Endothelial cell of umbilical vein (primary cell): ENCODE data around the gene GULP1. TPM values are rescaled to one million over a fixed set of nuclear protein-coding genes. Genes with fewer than 3 reads are reported as not detected.

Experiments
- BruUV-seq: library from RNA; stranded (reverse); fragments of 400-500 nt; replicated peaks from 2 replicates; lab custom pipeline; 2021; lab: Mats Ljungman, UMichigan
- CTCF ChIA-PET: fragments of 300-600, 350-600 bp; sonication (Branson Sonifier 250); formaldehyde crosslinking; loops from one replicate; lab custom pipeline; 2021; ENCODE audit warnings: antibody characterized with exemption, inconsistent platforms; lab: Charles Lee
- POLR2A ChIA-PET: fragments of 300-600, 350-600 bp; sonication (Branson Sonifier 250); formaldehyde crosslinking; loops from one replicate; lab custom pipeline; 2021; ENCODE audit warnings: antibody characterized with exemption, inconsistent platforms; lab: Charles Lee
- DNase-seq: peaks from one replicate; pipeline ENCODE4 v3.0.0-alpha.2; 2011; ENCODE audit warnings: low read depth, low spot score
- FAIRE-seq: peaks from 2 replicates; lab custom pipeline; 2011; peaks lifted over from hg19 to GRCh38; lab: Jason Lieb, UNC
- H2AFZ ChIP-seq: 2 replicates; pipeline ENCODE4 v1.6.0; 2012; ENCODE audit warnings: low read depth, low read length, control low read depth, inconsistent platforms
- H3K27ac ChIP-seq: 2 replicates; pipeline ENCODE4 v1.5.1; 2011; ENCODE audit warnings: low read depth, mild to moderate bottlenecking, control low read depth, low read length, moderate library complexity; ENCODE audit not compliant: insufficient read depth
- H3K27me3 ChIP-seq, 2 experiments: 2 replicates each; pipeline versions ENCODE4 v1.6.0 to v1.6.1; 2011; ENCODE audit warnings: low read length in 2 of 2, mixed read lengths in 1 of 2; ENCODE audit not compliant: control insufficient read depth in 2 of 2, insufficient read depth in 2 of 2
- H3K36me3 ChIP-seq, 2 experiments: 2 replicates in 1 of 2; 3 replicates in 1 of 2; pipeline ENCODE4 v1.5.1; 2011; ENCODE audit warnings: low read length in 2 of 2, mild to moderate bottlenecking in 1 of 2, moderate library complexity in 1 of 2; ENCODE audit not compliant: control insufficient read depth in 2 of 2, insufficient read depth in 2 of 2; ENCODE audit errors: extremely low read depth in 1 of 2
- H3K4me1 ChIP-seq: 3 replicates; pipeline ENCODE4 v1.5.1; 2011; ENCODE audit warnings: mild to moderate bottlenecking, low read length; ENCODE audit not compliant: control insufficient read depth, insufficient read depth; ENCODE audit errors: extremely low read depth
- H3K4me2 ChIP-seq: 2 replicates; pipeline ENCODE4 v1.6.1; 2011; ENCODE audit warnings: low read length, control low read depth, mixed read lengths; ENCODE audit not compliant: insufficient read depth
- H3K4me3 ChIP-seq, 3 experiments: fragments of 200-600 bp in 1 of 3; sonication (generic), shearing (Covaris generic) in 1 of 3; replicated peaks in 1 of 3; 2 replicates each; pipeline ENCODE4 v1.5.1; 2011 to 2016; ENCODE audit warnings: control low read depth in 3 of 3, low read length in 3 of 3, mild to moderate bottlenecking in 2 of 3, inconsistent platforms in 1 of 3, low read depth in 1 of 3, moderate library complexity in 1 of 3; ENCODE audit not compliant: insufficient read depth in 1 of 3
- H3K79me2 ChIP-seq: 2 replicates; pipeline ENCODE4 v1.6.0; 2012; ENCODE audit warnings: low read length, inconsistent platforms; ENCODE audit not compliant: control insufficient read depth, insufficient read depth
- H3K9ac ChIP-seq: replicated peaks from 2 replicates; pipeline ENCODE3; 2011; ENCODE audit warnings: low read length, control low read depth; ENCODE audit not compliant: insufficient read depth; ENCODE audit errors: extremely low read depth
- H3K9me1 ChIP-seq: replicated peaks from 3 replicates; pipeline ENCODE4 v1.6.0; 2011; ENCODE audit warnings: mild to moderate bottlenecking, low read length; ENCODE audit not compliant: control insufficient read depth, insufficient read depth; ENCODE audit errors: extremely low read depth
- H3K9me3 ChIP-seq: replicated peaks from 2 replicates; pipeline ENCODE4 v1.5.1; 2012; ENCODE audit warnings: low read length, inconsistent platforms; ENCODE audit not compliant: control insufficient read depth, insufficient read depth
- H4K20me1 ChIP-seq: replicated peaks from 2 replicates; pipeline ENCODE3; 2011; ENCODE audit warnings: mild to moderate bottlenecking, low read length; ENCODE audit not compliant: control insufficient read depth, insufficient read depth; ENCODE audit errors: extremely low read depth
- EZH2 ChIP-seq: IDR thresholded peaks from 2 replicates; pipeline ENCODE4 v1.6.1; 2012; ENCODE audit warnings: borderline replicate concordance, low read depth, mild to moderate bottlenecking, moderate library complexity, low read length, inconsistent platforms; ENCODE audit not compliant: severe bottlenecking
- FOS ChIP-seq: IDR thresholded peaks from 2 replicates; pipeline ENCODE4 v1.6.1; 2011; ENCODE audit warnings: mild to moderate bottlenecking, low read length, moderate library complexity, borderline replicate concordance; ENCODE audit not compliant: insufficient read depth
- GATA2 ChIP-seq: IDR thresholded peaks from 2 replicates; pipeline ENCODE4 v1.7.0; 2011; ENCODE audit warnings: low read depth, mild to moderate bottlenecking, moderate library complexity, mixed read lengths, low read length; ENCODE audit not compliant: insufficient read length, insufficient read depth
- MYC ChIP-seq: IDR thresholded peaks from one replicate; pipeline ENCODE4 v1.6.1; 2011; ENCODE audit warnings: mild to moderate bottlenecking, low read depth, low read length
- dilution Hi-C: fragments of 300-500 bp; cut with MboI; formaldehyde crosslinking; loops from one replicate; pipeline ENCODE4 v1.15.0; 2019; ENCODE audit warnings: low sequenced_read_pairs; ENCODE audit not compliant: extremely low pct_ligation_motif_present
- intact Hi-C: fragments of 100-400 bp; cut with micrococcal nuclease; formaldehyde crosslinking; loops from one replicate; pipeline ENCODE4 v1.10.0; 2022
- polyA plus RNA-seq, 4 experiments: library from polyadenylated mRNA; depleted of rRNA in 3 of 4; stranded (reverse) in 3 of 4; unstranded in 1 of 4; fragments of >200 nt; gene quantifications; 2 replicates each; pipeline versions ENCODE4 v1.2.1 to v1.2.3, GENCODE V29; 2011 to 2012; ENCODE audit warnings: missing spikeins in 1 of 4
- total RNA-seq: library from RNA; stranded (reverse); gene quantifications from 2 replicates; pipeline ENCODE4 v1.2.3, GENCODE V29; 2021
- TF ChIP-seq, protein P1 (sequence below), 2 donors: IDR thresholded peaks; 1 replicate in 1 of 2; 2 replicates in 1 of 2; pipeline ENCODE4 v1.5.1; 2011; ENCODE audit warnings: low read length in 2 of 2, mild to moderate bottlenecking in 2 of 2, moderate library complexity in 2 of 2, control low read depth in 1 of 2, inconsistent platforms in 1 of 2, low read depth in 1 of 2; ENCODE audit not compliant: insufficient read depth in 1 of 2; ENCODE audit errors: extremely low read depth in 1 of 2
- TF ChIP-seq, protein P2 (sequence below): IDR thresholded peaks from 2 replicates; pipeline ENCODE4 v1.6.1; 2011; ENCODE audit not compliant: insufficient read depth, insufficient read length

Gene GULP1
- total and polyA plus RNA-seq, 2 donors (not counting 3 experiments of a cell fraction or from before 2014, with no cell fraction given): 24.4 to 53.8 TPM

DNA sequence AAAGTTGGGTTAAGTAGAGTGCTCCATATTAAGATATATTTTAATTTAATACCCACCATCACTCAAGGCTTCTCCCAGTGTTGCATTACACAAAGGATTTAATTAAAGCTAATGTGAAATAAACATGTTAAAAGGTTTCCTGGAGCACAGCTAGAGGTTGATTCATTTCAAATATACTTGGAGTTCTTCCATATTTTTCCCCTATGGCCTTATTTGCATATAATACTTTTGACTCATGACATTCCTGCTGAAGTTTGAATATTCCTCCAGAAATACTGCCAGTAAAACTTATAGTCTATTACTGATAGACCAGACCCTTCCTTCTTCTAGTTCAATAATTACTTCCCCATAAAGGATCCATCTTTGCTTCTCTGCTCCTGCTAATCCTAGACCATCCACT is 227.5 kb downstream of the GULP1 start:
- Histone ChIP-seq H3K27ac (no peak overlapping the region), H3K9ac (no peak overlapping the region), H3K27me3 (no peaks in the 10 kb centered on the region), H3K9me1 (no peaks in the 10 kb centered on the region), H3K4me1 (peaks cover 18% of the 10 kb centered on the region), H3K4me3 (no peak overlapping the region), H3K36me3 (no peaks in the 10 kb centered on the region), H3K79me2 (no peaks in the 10 kb centered on the region), H4K20me1 (no peaks in the 10 kb centered on the region), H3K4me2 (peak overlapping the region; percentile 40), H2AFZ (no peak overlapping the region), H3K9me3 (no peaks in the 10 kb centered on the region)
- peak; percentile 66 for FAIRE-seq
- dilution Hi-C loops (no loop called here), intact Hi-C loops (no loop called here)
- BruUV-seq: no TSS peak
- ChIA-PET CTCF (interaction anchor here (1.0 to 2.2 kb wide), 11 partner anchors 9 to 1019 kb away, joined by 3 to 10 read pairs (median 3); partner anchors contain the start of gene GULP1), POLR2A (interaction anchor here (1.1 kb wide), 1 partner anchor 909 kb away, joined by 3 read pairs; no protein-coding TSS in a partner anchor)
- no peak for TF ChIP-seq GATA2
- peak; percentile 33 for TF ChIP-seq FOS
- TF ChIP-seq, protein P1, sequence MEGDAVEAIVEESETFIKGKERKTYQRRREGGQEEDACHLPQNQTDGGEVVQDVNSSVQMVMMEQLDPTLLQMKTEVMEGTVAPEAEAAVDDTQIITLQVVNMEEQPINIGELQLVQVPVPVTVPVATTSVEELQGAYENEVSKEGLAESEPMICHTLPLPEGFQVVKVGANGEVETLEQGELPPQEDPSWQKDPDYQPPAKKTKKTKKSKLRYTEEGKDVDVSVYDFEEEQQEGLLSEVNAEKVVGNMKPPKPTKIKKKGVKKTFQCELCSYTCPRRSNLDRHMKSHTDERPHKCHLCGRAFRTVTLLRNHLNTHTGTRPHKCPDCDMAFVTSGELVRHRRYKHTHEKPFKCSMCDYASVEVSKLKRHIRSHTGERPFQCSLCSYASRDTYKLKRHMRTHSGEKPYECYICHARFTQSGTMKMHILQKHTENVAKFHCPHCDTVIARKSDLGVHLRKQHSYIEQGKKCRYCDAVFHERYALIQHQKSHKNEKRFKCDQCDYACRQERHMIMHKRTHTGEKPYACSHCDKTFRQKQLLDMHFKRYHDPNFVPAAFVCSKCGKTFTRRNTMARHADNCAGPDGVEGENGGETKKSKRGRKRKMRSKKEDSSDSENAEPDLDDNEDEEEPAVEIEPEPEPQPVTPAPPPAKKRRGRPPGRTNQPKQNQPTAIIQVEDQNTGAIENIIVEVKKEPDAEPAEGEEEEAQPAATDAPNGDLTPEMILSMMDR (IDR thresholded peaks at IDR 0.05; ENCODE audit: extremely low read depth in 1 of 2, insufficient read depth in 1 of 2, low read depth in 1 of 2, low read length in 2 of 2): no peak
- TF ChIP-seq MYC: no peak
- TF ChIP-seq, protein P2, sequence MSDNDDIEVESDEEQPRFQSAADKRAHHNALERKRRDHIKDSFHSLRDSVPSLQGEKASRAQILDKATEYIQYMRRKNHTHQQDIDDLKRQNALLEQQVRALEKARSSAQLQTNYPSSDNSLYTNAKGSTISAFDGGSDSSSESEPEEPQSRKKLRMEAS: no peak
- no peak for TF ChIP-seq EZH2
- peak; percentile 58 for DNase-seq
